Parathyroid adenoma (tissue), 2 donors: ENCODE results near the gene HGF.

Experiments used
- H2AFZ ChIP-seq: fragments of 300-600 bp; sonication (generic); one replicate; pipeline ENCODE4 v1.7.0; 2017; ENCODE audit warnings: antibody characterized with exemption, mild to moderate bottlenecking
- H3K27ac ChIP-seq: fragments of 300-600 bp; sonication (generic); one replicate; pipeline ENCODE4 v1.7.0; 2017
- H3K27me3 ChIP-seq: fragments of 300-600 bp; sonication (generic); one replicate; pipeline ENCODE4 v1.7.0; 2017; ENCODE audit warnings: low read length; ENCODE audit not compliant: control insufficient read depth, insufficient read depth
- H3K36me3 ChIP-seq: fragments of 300-600 bp; sonication (generic); one replicate; pipeline ENCODE4 v1.7.0; 2017; ENCODE audit warnings: low read length; ENCODE audit not compliant: control insufficient read depth, insufficient read depth
- H3K4me1 ChIP-seq: fragments of 300-600 bp; sonication (generic); one replicate; pipeline ENCODE4 v1.7.0; 2017; ENCODE audit warnings: control low read depth
- H3K4me2 ChIP-seq: fragments of 300-600 bp; sonication (generic); one replicate; pipeline ENCODE4 v1.7.0; 2017; ENCODE audit warnings: low read length
- H3K4me3 ChIP-seq: fragments of 300-600 bp; sonication (generic); one replicate; pipeline ENCODE4 v1.7.0; 2017; ENCODE audit warnings: low read depth, low read length
- H3K79me2 ChIP-seq: fragments of 300-600 bp; sonication (generic); one replicate; pipeline ENCODE4 v1.7.0; 2017; ENCODE audit warnings: control low read depth
- H3K9ac ChIP-seq: fragments of 300-600 bp; sonication (generic); one replicate; pipeline ENCODE4 v1.7.0; 2017; ENCODE audit warnings: mild to moderate bottlenecking
- H3K9me3 ChIP-seq: fragments of 300-600 bp; sonication (generic); one replicate; pipeline ENCODE4 v1.7.0; 2017; ENCODE audit warnings: low read length; ENCODE audit not compliant: control insufficient read depth
- CTCF ChIP-seq: fragments of 300-600 bp; sonication (generic); IDR thresholded peaks from one replicate; pipeline ENCODE4 v1.7.0; 2017; ENCODE audit warnings: antibody characterized with exemption, mild to moderate bottlenecking
- donor health status: primary hyperparathyroidism.

HGF gene

GRCh38 chr7:81694711-81695110, 75.1 kb downstream of the HGF start:
- no peak overlapping the region for H3K27ac ChIP-seq
- H3K79me2 ChIP-seq, result no peaks in the 10 kb centered on the region
- TF ChIP-seq CTCF, result no peak
- H2AFZ ChIP-seq, result no peak overlapping the region
- no peaks in the 10 kb centered on the region for H3K36me3 ChIP-seq
- no peaks in the 10 kb centered on the region for H3K27me3 ChIP-seq
- no peak overlapping the region for H3K4me2 ChIP-seq
- no peaks in the 10 kb centered on the region for H3K4me1 ChIP-seq
- H3K9ac ChIP-seq, result no peak overlapping the region
- no peaks in the 10 kb centered on the region for H3K9me3 ChIP-seq
- H3K4me3 ChIP-seq, result no peak overlapping the region

DNA sequence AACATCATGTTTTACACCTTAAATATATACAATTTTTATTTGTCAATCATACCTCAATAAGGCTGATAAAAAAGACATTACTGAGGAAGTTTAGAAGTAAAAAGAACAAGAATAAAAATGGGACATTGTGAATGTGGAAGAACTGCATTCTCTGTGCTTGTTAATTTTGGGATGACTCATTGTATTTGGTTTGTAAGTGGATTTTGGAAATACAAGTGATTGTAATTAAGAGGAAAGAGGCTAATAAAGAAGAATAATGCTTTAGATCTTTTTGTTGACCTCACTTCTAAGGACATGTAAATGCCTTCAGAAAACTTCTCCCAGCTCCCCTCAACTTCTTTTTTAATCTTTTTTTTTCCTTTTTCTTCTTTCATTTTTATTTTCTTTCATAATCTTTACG, 76.0 kb downstream of the HGF start:
- Histone ChIP-seq H3K79me2 (no peaks in the 10 kb centered on the region), H3K27ac (no peak overlapping the region), H3K9me3 (no peaks in the 10 kb centered on the region), H3K9ac (no peak overlapping the region), H3K4me3 (no peak overlapping the region), H3K36me3 (no peaks in the 10 kb centered on the region), H2AFZ (no peak overlapping the region), H3K27me3 (no peaks in the 10 kb centered on the region), H3K4me1 (no peaks in the 10 kb centered on the region), H3K4me2 (no peak overlapping the region)
- no peak for TF ChIP-seq CTCF

- Histone ChIP-seq H3K9me3 (no peaks in the 10 kb centered on the region), H3K27ac (no peak overlapping the region), H3K27me3 (no peaks in the 10 kb centered on the region), H3K9ac (no peak overlapping the region), H3K36me3 (no peaks in the 10 kb centered on the region), H2AFZ (no peak overlapping the region), H3K4me1 (no peaks in the 10 kb centered on the region), H3K4me3 (no peak overlapping the region), H3K4me2 (no peak overlapping the region), H3K79me2 (no peaks in the 10 kb centered on the region)
- TF ChIP-seq CTCF, result no peak
These were observed 76.8 kb downstream of the HGF start for GRCh38 chr7:81693080-81693479.

DNA sequence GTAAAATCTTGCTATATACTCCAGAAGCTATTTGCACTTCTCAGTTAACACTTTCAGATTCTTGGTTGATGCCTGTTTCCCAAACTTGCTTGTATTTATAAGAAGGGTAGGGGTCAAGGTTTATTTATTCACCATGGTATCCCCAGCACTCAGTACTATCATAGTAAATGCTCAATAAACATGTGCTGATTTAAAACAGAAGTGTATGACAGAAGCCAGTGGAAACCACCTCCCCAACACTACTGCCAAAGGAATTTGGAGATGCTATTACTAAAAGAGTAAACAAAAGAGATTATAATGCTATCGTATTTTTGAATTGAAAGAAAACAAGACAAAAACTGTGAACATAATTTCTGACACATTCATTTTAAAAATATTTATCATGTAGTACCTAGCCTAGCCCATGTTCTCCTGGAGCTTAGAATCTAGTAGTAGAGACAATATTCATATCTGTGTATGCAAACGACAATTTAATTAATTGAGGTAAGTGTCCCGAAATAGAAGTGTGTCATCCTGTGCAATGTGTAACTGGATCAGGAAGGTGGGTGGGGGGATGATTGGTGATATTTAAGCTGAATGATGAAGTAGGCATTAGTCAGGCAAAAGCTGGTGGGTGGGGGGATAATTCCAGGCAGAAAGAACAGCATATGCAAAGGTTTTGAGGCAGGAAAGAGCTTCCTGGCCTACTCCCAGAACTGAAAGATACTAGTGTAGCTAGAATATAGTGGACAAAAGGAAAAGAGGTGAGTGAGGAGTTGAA, 77.5 kb downstream of the HGF start:
- Histone ChIP-seq H3K4me3 (no peak overlapping the region), H3K9ac (no peak overlapping the region), H3K79me2 (no peaks in the 10 kb centered on the region), H3K4me2 (no peak overlapping the region), H3K36me3 (no peaks in the 10 kb centered on the region), H3K4me1 (no peaks in the 10 kb centered on the region), H2AFZ (no peak overlapping the region), H3K9me3 (no peaks in the 10 kb centered on the region), H3K27ac (no peak overlapping the region), H3K27me3 (no peaks in the 10 kb centered on the region)
- no peak for TF ChIP-seq CTCF

DNA sequence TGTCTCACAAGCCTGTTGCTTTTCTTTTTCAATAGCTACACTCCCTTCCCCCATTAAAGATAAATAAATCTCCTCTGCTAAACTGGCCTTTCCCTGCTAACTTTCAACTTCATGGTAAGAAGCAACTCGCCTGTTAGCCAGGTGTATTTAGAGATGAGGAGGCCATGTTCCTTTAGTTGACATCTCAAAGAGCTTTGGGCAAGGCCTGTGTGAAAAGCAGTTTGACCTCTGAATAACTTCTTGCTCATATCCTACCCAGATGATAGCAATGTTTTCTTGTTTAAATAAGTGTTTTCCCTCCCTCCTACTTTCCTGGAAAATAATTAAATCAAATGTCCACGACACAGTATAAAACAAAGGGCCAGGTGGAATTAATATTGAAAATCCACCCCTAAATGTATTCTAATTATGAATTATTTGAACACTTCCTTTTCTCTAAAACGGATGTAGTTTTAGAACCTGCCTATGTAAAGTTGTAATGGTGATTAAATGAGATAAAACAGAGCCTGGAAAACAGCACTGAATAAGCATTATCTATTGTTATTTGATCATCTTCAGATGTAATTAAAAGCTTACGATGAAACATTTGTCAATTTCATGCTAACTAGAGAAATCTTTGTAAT, 78.5 kb downstream of the HGF start:
- TF ChIP-seq CTCF, result no peak

More for the DNA sequence above, 78.5 kb downstream of the HGF start:
- H3K36me3 ChIP-seq, result no peaks in the 10 kb centered on the region
- H3K4me1 ChIP-seq, result no peaks in the 10 kb centered on the region
- H3K4me3 ChIP-seq, result no peak overlapping the region
- no peak overlapping the region for H3K4me2 ChIP-seq
- H3K79me2 ChIP-seq, result no peaks in the 10 kb centered on the region
- H3K27me3 ChIP-seq, result no peaks in the 10 kb centered on the region
- no peak overlapping the region for H3K9ac ChIP-seq
- H3K9me3 ChIP-seq, result no peaks in the 10 kb centered on the region
- H2AFZ ChIP-seq, result no peak overlapping the region
- H3K27ac ChIP-seq, result no peak overlapping the region
